ENCODE data around the gene ACE.

GRCh38 chr17:63511331-63511730 lies 34.5 kb downstream of the ACE start:
- TF ChIP-seq PRDM15 (CRISPR knock-in tag; IDR thresholded peaks at IDR 0.05) (no peak), CTCF (IDR thresholded peaks at IDR 0.05) (no peak), ZNF232 (CRISPR knock-in tag; IDR thresholded peaks at IDR 0.05) (no peak)
